ENCODE data around the gene GPR34.

GPR34 gene

GRCh38 chrX:41677183-41678060 lies 11.4 kb upstream of the GPR34 start:
- no peak for TF ChIP-seq CTCF (IDR thresholded peaks at IDR 0.05; ENCODE audit: extremely low read depth, insufficient read depth, missing control alignments)
- in situ Hi-C loops (cut with MboI; ENCODE audit: low pct_unique_long_range_greater_than_20kb, low sequenced_read_pairs, unreplicated experiment) = no loop called here
- no peak for DNase-seq (ENCODE audit: low spot score)

GRCh38 chrX:41684138-41684537 lies 4.6 kb upstream of the GPR34 start:
- no peak for DNase-seq (ENCODE audit: low spot score)
- in situ Hi-C loops (cut with MboI; ENCODE audit: low pct_unique_long_range_greater_than_20kb, low sequenced_read_pairs, unreplicated experiment) = no loop called here
- TF ChIP-seq CTCF (IDR thresholded peaks at IDR 0.05; ENCODE audit: extremely low read depth, insufficient read depth, missing control alignments) = no peak

GRCh38 chrX:41684940-41685339 lies 3.8 kb upstream of the GPR34 start:
- in situ Hi-C loops (cut with MboI; ENCODE audit: low pct_unique_long_range_greater_than_20kb, low sequenced_read_pairs, unreplicated experiment) = no loop called here
- no peak for TF ChIP-seq CTCF (IDR thresholded peaks at IDR 0.05; ENCODE audit: extremely low read depth, insufficient read depth, missing control alignments)
- DNase-seq (ENCODE audit: low spot score) = no peak

GRCh38 chrX:41686788-41687187 lies 2.0 kb upstream of the GPR34 start:
- in situ Hi-C loops (cut with MboI; ENCODE audit: low pct_unique_long_range_greater_than_20kb, low sequenced_read_pairs, unreplicated experiment) = no loop called here
- DNase-seq (ENCODE audit: low spot score) = no peak
- TF ChIP-seq CTCF (IDR thresholded peaks at IDR 0.05; ENCODE audit: extremely low read depth, insufficient read depth, missing control alignments) = no peak

GRCh38 chrX:41688156-41688555 lies 617 bp upstream of the GPR34 start:
- TF ChIP-seq CTCF (IDR thresholded peaks at IDR 0.05; ENCODE audit: extremely low read depth, insufficient read depth, missing control alignments) = no peak
- no peak for DNase-seq (ENCODE audit: low spot score)

GRCh38 chrX:41689711-41690110 lies 938 bp downstream of the GPR34 start:
- no peak for TF ChIP-seq CTCF (IDR thresholded peaks at IDR 0.05; ENCODE audit: extremely low read depth, insufficient read depth, missing control alignments)
- DNase-seq (ENCODE audit: low spot score) = no peak
- in situ Hi-C loops (cut with MboI; ENCODE audit: low pct_unique_long_range_greater_than_20kb, low sequenced_read_pairs, unreplicated experiment) = no loop called here

More at GRCh38 chrX:41688156-41688555, 617 bp upstream of the GPR34 start:
- in situ Hi-C loops (cut with MboI; ENCODE audit: low pct_unique_long_range_greater_than_20kb, low sequenced_read_pairs, unreplicated experiment) = no loop called here
